Stimulated activated CD8-positive, alpha-beta memory T cell treated with anti-CD3 and anti-CD28 coated beads, Interleukin-15, amount 100 ng/mL, for 1 hour (primary cell): ENCODE results near the gene ETS1.

Source experiments
- DNase-seq: peaks from one replicate; pipeline ENCODE4 v3.0.0-alpha.2; 2020; ENCODE audit warnings: low read depth

ETS1 gene

GRCh38 chr11:128500493-128500892, 86.9 kb downstream of the ETS1 start:
- DNase-seq, result no peak

- DNase-seq, result no peak
Measured at GRCh38 chr11:128499613-128500253, 87.6 kb downstream of the ETS1 start.

GRCh38 chr11:128498721-128499245, 88.6 kb downstream of the ETS1 start:
- DNase-seq, result no peak

GRCh38 chr11:128497776-128498095, 89.6 kb downstream of the ETS1 start:
- DNase-seq, result no peak

- DNase-seq, result no peak
Measured at GRCh38 chr11:128497061-128497775, 90.1 kb downstream of the ETS1 start.

- DNase-seq, result no peak
Measured at GRCh38 chr11:128496692-128497060, 90.7 kb downstream of the ETS1 start.

- DNase-seq, result no peak
Measured at GRCh38 chr11:128496249-128496648, 91.1 kb downstream of the ETS1 start.

- DNase-seq, result no peak
Measured at GRCh38 chr11:128494418-128495332, 92.7 kb downstream of the ETS1 start.

GRCh38 chr11:128493570-128493965, 93.8 kb downstream of the ETS1 start:
- DNase-seq, result no peak

GRCh38 chr11:128492903-128493569, 94.3 kb downstream of the ETS1 start:
- no peak for DNase-seq

GRCh38 chr11:128492461-128492860, 94.9 kb downstream of the ETS1 start:
- DNase-seq, result no peak

GRCh38 chr11:128491195-128491936, 96.0 kb downstream of the ETS1 start:
- DNase-seq, result no peak

- no peak for DNase-seq
Measured at GRCh38 chr11:128490092-128490491, 97.3 kb downstream of the ETS1 start.

- DNase-seq, result no peak
Measured at GRCh38 chr11:128488471-128488870, 98.9 kb downstream of the ETS1 start.

- no peak for DNase-seq
Measured at GRCh38 chr11:128487978-128488377, 99.4 kb downstream of the ETS1 start.

GRCh38 chr11:128484172-128484571, 103.2 kb downstream of the ETS1 start:
- no peak for DNase-seq

- DNase-seq, result no peak
Measured at GRCh38 chr11:128483211-128483788, 104.1 kb downstream of the ETS1 start.

- DNase-seq, result no peak
Measured at GRCh38 chr11:128482512-128483191, 104.7 kb downstream of the ETS1 start.

GRCh38 chr11:128482092-128482491, 105.3 kb downstream of the ETS1 start:
- no peak for DNase-seq

GRCh38 chr11:128481135-128481534, 106.2 kb downstream of the ETS1 start:
- DNase-seq, result no peak
